CD4-positive, alpha-beta T cell treated with Interleukin-21 for 1 hour (primary cell): Measurements from ENCODE around the gene TNN.
"Not testable (repeated sequence)": the region's sequence is repeated elsewhere in the genome, so short reads cannot be mapped to it uniquely, and the experiment has no call there.

Source experiments
- DNase-seq: peaks from one replicate; pipeline ENCODE4 v3.0.0-alpha.2; 2020

TNN gene

GRCh38 chr1:175071276-175071943 lies 3.8 kb downstream of the TNN start:
- DNase-seq = no peak

- DNase-seq = no peak
Measured at GRCh38 chr1:175072099-175072951, 4.7 kb downstream of the TNN start.

- no peak for DNase-seq
Measured at GRCh38 chr1:175073061-175073460, 5.4 kb downstream of the TNN start.

DNA sequence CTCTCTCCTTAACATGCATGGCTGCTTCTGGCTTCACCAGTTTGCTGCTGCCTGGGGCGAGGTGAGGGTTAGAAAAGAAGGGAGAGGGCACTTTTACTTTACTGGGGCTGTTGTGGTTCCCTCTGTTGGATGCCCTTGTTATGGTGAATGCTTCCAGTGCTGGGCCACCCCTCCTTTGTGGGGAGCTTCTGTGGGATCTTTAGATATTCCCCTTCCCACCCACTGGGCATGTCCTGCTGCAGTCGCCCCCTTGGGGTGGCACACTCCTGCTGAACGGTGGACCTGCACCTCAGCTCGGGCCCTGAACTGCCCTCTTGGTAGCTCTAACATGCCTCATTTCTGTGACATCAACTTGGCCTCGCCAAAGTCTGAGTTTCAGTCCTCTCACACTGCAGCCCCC lies 6.0 kb downstream of the TNN start:
- DNase-seq = no peak

DNA sequence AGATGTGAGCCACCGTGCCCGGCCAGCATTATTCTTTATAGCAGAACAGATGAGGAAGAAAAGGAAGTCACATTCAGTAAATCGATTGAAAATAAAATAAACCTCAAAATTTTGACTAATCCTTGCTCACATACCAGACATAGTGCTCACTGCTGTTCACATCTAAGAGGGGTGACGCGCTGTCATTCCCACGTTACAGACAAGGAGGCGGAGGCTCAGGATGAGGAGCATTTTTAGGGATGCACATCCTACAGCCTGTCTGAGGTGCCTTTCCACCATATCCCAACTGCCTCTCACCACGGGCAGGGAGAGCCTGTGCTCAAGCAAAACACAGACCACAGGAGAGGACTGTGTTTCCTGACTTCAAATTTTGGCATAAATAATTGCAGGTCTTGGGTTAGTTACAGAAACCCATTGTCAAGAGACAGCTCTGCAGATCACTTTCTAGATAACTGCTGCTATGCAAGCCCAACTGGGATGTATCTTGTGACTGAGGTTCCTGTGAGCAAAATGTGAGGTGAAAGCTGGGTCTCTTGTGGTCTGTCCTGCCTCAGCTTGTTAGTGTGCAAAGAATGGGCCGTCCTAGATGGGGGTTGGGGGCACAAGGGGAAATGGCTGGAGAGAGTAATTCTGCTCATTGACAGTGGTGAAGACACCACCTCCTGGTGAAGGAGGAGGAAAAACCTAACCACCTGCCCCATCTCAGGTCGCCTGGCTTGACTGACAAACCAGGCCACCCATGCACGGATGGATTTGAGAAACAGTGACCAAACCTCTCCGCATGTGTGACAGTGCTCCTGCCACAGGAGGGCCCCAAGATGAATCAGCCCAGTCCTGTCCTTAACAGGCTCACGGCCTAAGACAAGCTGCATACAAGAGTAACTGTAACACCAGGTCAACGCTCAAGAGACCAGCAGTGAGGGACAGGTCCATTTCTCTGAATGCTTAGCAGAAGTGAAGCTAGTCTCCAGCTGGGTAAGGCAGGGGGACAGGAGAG lies 8.2 kb downstream of the TNN start:
- no peak for DNase-seq

DNA sequence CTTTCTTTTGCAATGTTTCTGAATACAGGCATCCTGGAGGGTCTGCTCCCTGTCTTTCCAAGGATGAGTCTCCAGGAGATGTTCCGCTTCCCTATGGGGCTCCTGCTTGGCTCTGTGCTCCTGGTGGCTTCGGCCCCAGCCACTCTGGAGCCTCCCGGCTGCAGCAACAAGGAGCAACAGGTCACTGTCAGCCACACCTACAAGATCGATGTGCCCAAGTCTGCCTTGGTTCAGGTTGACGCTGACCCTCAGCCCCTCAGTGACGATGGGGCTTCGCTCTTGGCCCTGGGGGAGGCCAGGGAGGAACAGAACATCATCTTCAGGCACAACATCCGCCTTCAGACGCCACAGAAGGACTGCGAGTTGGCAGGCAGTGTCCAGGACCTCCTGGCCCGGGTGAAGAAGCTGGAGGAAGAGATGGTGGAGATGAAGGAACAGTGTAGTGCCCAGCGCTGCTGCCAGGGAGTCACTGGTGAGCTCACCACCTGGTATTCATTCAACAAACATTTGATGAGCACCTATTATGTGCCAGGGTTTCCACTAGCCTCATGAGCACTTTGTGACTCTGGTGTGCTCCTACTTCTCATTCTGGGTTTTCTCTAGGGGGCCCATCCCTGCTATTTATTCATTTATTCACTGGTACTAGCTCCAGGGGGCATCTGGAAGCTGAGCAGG lies 9.9 kb downstream of the TNN start:
- no peak for DNase-seq

GRCh38 chr1:175078629-175079028 lies 11.0 kb downstream of the TNN start:
- DNase-seq = no peak

DNA sequence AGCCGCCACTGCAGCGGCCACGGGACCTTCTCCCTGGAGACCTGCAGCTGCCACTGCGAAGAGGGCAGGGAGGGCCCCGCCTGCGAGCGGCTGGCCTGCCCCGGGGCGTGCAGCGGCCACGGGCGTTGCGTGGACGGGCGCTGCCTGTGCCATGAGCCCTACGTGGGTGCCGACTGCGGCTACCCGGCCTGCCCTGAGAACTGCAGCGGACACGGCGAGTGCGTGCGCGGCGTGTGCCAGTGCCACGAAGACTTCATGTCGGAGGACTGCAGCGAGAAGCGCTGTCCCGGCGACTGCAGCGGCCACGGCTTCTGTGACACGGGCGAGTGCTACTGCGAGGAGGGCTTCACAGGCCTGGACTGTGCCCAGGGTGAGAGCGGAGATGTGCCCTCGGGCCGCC lies 11.7 kb downstream of the TNN start:
- DNase-seq = no peak

GRCh38 chr1:175080030-175080429 lies 12.4 kb downstream of the TNN start:
- no peak for DNase-seq

- no peak for DNase-seq
Measured at GRCh38 chr1:175081983-175082382, 14.3 kb downstream of the TNN start.

DNA sequence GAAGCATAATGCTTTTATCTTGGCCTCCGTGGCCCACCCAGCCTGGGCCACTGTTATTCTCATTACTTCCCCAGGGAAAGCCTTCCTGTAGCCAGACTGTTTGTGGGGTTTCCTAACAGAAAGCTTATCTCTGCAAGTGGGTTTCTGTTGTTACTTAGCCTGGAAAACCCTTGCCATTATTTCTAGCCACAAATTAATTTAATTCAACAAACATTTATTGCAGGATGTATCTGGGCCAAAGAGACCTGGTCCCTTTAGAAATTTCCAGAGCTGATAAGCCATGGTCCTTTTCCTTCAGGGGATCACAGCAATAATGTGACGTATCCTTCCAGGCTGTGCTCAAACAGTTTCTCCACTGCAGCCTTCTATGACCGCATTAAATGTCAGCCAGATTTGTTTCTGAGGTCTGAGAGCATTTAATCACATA lies 20.9 kb downstream of the TNN start:
- no peak for DNase-seq

GRCh38 chr1:175089136-175089718 lies 21.6 kb downstream of the TNN start:
- no peak for DNase-seq

- no peak for DNase-seq
Measured at GRCh38 chr1:175090780-175091179, 23.1 kb downstream of the TNN start.

DNA sequence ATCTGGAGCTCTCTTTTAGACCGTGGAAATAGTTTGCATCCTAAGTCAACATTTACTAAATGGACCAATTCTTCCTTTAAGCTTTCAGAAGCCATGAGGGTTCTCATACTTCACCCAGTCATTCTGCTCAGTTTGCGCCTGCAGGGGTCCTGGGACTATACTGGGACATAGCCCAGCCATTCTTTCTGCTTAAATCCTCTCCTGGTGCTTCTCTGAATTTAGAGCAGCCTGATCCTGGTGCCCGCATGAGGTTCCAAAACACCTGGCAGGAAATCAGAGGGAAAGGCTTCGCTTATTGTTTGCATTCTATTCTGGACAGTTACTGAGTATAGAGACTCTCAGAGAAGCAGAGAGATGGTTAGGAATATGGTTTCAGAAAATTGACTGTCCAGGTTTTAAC lies 27.0 kb downstream of the TNN start:
- no peak for DNase-seq

DNA sequence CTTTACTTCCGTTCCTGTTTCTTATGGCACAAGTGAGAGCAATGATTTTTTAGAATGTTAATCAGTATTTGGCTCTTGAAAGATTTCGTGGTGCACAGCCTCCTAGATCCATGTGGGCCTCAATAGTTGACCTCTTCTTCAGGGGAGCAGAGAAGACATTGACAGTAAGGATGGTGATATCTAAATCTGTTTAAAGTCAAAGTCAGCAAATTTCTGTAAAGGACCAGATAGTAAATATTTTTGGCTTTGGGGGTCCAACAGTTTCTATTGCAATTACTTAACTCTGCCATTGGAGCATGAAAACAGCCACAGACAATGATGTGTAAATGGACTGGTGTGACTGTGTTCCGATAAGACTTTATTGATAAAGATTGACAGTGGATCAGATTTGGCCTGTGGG lies 27.4 kb downstream of the TNN start:
- no peak for DNase-seq

GRCh38 chr1:175095978-175096607 lies 28.5 kb downstream of the TNN start:
- DNase-seq = no peak

DNA sequence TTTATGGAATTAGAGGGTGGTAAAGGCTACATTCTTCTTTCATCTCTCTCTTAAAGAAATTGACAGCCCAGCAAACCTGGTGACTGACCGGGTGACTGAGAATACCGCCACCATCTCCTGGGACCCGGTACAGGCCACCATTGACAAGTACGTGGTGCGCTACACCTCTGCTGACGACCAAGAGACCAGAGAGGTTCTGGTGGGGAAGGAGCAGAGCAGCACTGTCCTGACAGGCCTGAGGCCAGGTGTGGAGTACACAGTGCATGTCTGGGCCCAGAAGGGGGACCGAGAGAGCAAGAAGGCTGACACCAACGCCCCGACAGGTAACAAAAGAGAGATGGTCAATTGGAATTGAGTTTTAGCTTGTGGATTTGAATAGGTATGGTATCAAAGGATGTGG lies 29.7 kb downstream of the TNN start:
- DNase-seq = no peak

- no peak for DNase-seq
Measured at GRCh38 chr1:175099916-175100315, 32.3 kb downstream of the TNN start.

GRCh38 chr1:175102166-175102565 lies 34.5 kb downstream of the TNN start:
- not testable (repeated sequence) for DNase-seq

- DNase-seq = not testable (repeated sequence)
Measured at GRCh38 chr1:175106536-175106935, 38.9 kb downstream of the TNN start.

- not testable (repeated sequence) for DNase-seq
Measured at GRCh38 chr1:175108331-175108820, 40.7 kb downstream of the TNN start.
